Liver (tissue), 9 donors: ENCODE measurements around the gene MRAS. TPM values are rescaled to one million over a fixed set of nuclear protein-coding genes. Genes with fewer than 3 reads are reported as not detected.
"Not testable (repeated sequence)": the region's sequence is repeated elsewhere in the genome, so short reads cannot be mapped to it uniquely, and the experiment has no call there.

Experiments used
- DNase-seq: peaks from one replicate; pipeline ENCODE4 v3.0.0-alpha.2; 2017; ENCODE audit warnings: low spot score
- H3K27ac ChIP-seq, 2 donors: one replicate each; pipeline ENCODE4 v1.7.0; 2013; ENCODE audit warnings: inconsistent platforms in 2 of 2, low read length in 2 of 2, control low read depth in 1 of 2, low read depth in 1 of 2, mild to moderate bottlenecking in 1 of 2
- H3K27me3 ChIP-seq, 4 donors: one replicate each; pipeline versions ENCODE4 v1.6.1 to v1.7.0; 2013; ENCODE audit warnings: low read length in 3 of 4, inconsistent platforms in 1 of 4, mild to moderate bottlenecking in 1 of 4, moderate library complexity in 1 of 4; ENCODE audit not compliant: control insufficient read depth in 4 of 4, insufficient read depth in 4 of 4
- H3K36me3 ChIP-seq, 4 donors: one replicate each; pipeline versions ENCODE4 v1.6.1 to v1.7.0; 2013; ENCODE audit warnings: low read length in 3 of 4, mild to moderate bottlenecking in 3 of 4, low read depth in 1 of 4, moderate library complexity in 1 of 4; ENCODE audit not compliant: control insufficient read depth in 4 of 4, insufficient read depth in 3 of 4
- H3K4me1 ChIP-seq, 4 donors: one replicate each; pipeline versions ENCODE4 v1.6.1 to v1.7.0; 2013; ENCODE audit warnings: low read length in 3 of 4, mild to moderate bottlenecking in 3 of 4, moderate library complexity in 1 of 4; ENCODE audit not compliant: control insufficient read depth in 4 of 4, insufficient read depth in 4 of 4
- H3K4me3 ChIP-seq, 3 donors: one replicate each; pipeline versions ENCODE4 v1.6.1 to v1.7.0; 2013; ENCODE audit warnings: low read length in 3 of 3, control low read depth in 1 of 3, low read depth in 1 of 3, mild to moderate bottlenecking in 1 of 3
- H3K9ac ChIP-seq, 2 donors: one replicate each; pipeline ENCODE4 v1.7.0; 2013; ENCODE audit warnings: low read length in 2 of 2, mild to moderate bottlenecking in 2 of 2, moderate library complexity in 2 of 2, control low read depth in 1 of 2, low read depth in 1 of 2
- H3K9me3 ChIP-seq, 4 donors: one replicate each; pipeline versions ENCODE4 v1.6.1 to v1.7.0; 2013; ENCODE audit warnings: low read length in 3 of 4; ENCODE audit not compliant: control insufficient read depth in 4 of 4
- ATF3 ChIP-seq: IDR thresholded peaks from 2 replicates; pipeline ENCODE4 v1.6.1; 2016; ENCODE audit warnings: antibody characterized with exemption
- EGR1 ChIP-seq, 2 donors: IDR thresholded peaks; 2 replicates each; pipeline ENCODE4 v1.6.1; 2016 to 2018; ENCODE audit warnings: antibody characterized with exemption in 2 of 2, low read depth in 2 of 2
- FOXA1 ChIP-seq: IDR thresholded peaks from 2 replicates; pipeline ENCODE4 v1.6.1; 2016; ENCODE audit warnings: antibody characterized with exemption
- FOXA2 ChIP-seq: IDR thresholded peaks from 2 replicates; pipeline ENCODE4 v1.6.1; 2016; ENCODE audit warnings: antibody characterized with exemption
- GABPA ChIP-seq, 2 donors: IDR thresholded peaks in 1 of 2; conservative IDR thresholded peaks in 1 of 2; 2 replicates each; pipeline ENCODE4 v1.6.1; 2016; ENCODE audit warnings: antibody characterized with exemption in 2 of 2, mild to moderate bottlenecking in 1 of 2, moderate library complexity in 1 of 2
- HNF4A ChIP-seq, 2 donors: conservative IDR thresholded peaks; 2 replicates each; pipeline ENCODE4 v1.6.1; 2016; ENCODE audit warnings: antibody characterized with exemption in 2 of 2, mild to moderate bottlenecking in 2 of 2
- HNF4G ChIP-seq: IDR thresholded peaks from 2 replicates; pipeline ENCODE4 v1.6.1; 2016; ENCODE audit warnings: antibody characterized with exemption
- JUND ChIP-seq, 2 donors: IDR thresholded peaks; 2 replicates each; pipeline ENCODE4 v1.6.1; 2016; ENCODE audit warnings: antibody characterized with exemption in 2 of 2
- NR2F2 ChIP-seq: IDR thresholded peaks from 2 replicates; pipeline ENCODE4 v1.6.1; 2016; ENCODE audit warnings: antibody characterized with exemption
- RAD21 ChIP-seq, 2 donors: IDR thresholded peaks; 2 replicates each; pipeline ENCODE4 v1.6.1; 2016; ENCODE audit warnings: antibody characterized with exemption in 2 of 2, mild to moderate bottlenecking in 2 of 2
- RXRA ChIP-seq, 2 donors: IDR thresholded peaks; 2 replicates each; pipeline ENCODE4 v1.6.1; 2017 to 2018; ENCODE audit warnings: antibody characterized with exemption in 2 of 2, mild to moderate bottlenecking in 1 of 2
- SP1 ChIP-seq: IDR thresholded peaks from 2 replicates; pipeline ENCODE4 v1.6.1; 2018; ENCODE audit warnings: antibody characterized with exemption, mild to moderate bottlenecking
- TAF1 ChIP-seq: conservative IDR thresholded peaks from 2 replicates; pipeline ENCODE4 v1.6.1; 2016; ENCODE audit warnings: antibody characterized with exemption, mild to moderate bottlenecking
- YY1 ChIP-seq: IDR thresholded peaks from 2 replicates; pipeline ENCODE4 v1.6.1; 2016; ENCODE audit warnings: antibody characterized with exemption, mild to moderate bottlenecking
- WGBS: extraction: QIAGEN DNeasy Blood & Tissue Kit; methylation state at CpG from one replicate; pipeline ENCODE4 v1.1.7; 2013; 5-methylcytosine and 5-hydroxymethylcytosine counted together
- polyA plus RNA-seq, 2 donors: library from polyadenylated mRNA; stranded (reverse) in 1 of 2; unstranded in 1 of 2; fragments of 200-250 nt in 1 of 2; fragments of >200 nt in 1 of 2; fragmentation: Nextera tagmentation in 1 of 2; extraction: Ambion mirVana in 1 of 2; gene quantifications; one replicate each; pipeline versions ENCODE4 v1.2.1 to v1.2.3, GENCODE V29; 2013 to 2015
- total RNA-seq, 2 donors: library from RNA; depleted of rRNA; stranded (reverse); fragments of >200 nt; gene quantifications; one replicate each; pipeline ENCODE4 v1.2.3, GENCODE V29; 2014
- TF ChIP-seq, protein P1 (sequence below): IDR thresholded peaks from 2 replicates; pipeline ENCODE4 v1.6.1; 2016; ENCODE audit warnings: antibody characterized with exemption
- TF ChIP-seq, protein P2 (sequence below): IDR thresholded peaks from 2 replicates; pipeline ENCODE4 v1.6.1; 2016; ENCODE audit warnings: antibody characterized with exemption, mild to moderate bottlenecking
- TF ChIP-seq, protein P3 (sequence below): IDR thresholded peaks from 2 replicates; pipeline ENCODE4 v1.6.1; 2016; ENCODE audit warnings: antibody characterized with exemption
- TF ChIP-seq, protein P4 (sequence below): fragments of 150-350 bp; IDR thresholded peaks from 2 replicates; pipeline ENCODE4 v1.5.1; 2017; ENCODE audit warnings: improper control_type of control experiment, low read depth, low read length; ENCODE audit not compliant: missing input control
- donor health status: healthy.
- donor health status: healthy.
- donor health status: healthy.
- donor health status: healthy.
- donor health status: healthy.

MRAS gene
- total and polyA plus RNA-seq, 4 donors: 1.6 to 2.6 (median 1.9) TPM

GRCh38 chr3:138375447-138375846 lies 27.1 kb downstream of the MRAS start (continued):
- TF ChIP-seq RXRA (IDR thresholded peaks at IDR 0.05): no peak
- no peak for TF ChIP-seq SP1
- TF ChIP-seq YY1: no peak
- TF ChIP-seq FOXA2: no peak
- TF ChIP-seq NR2F2: no peak
- TF ChIP-seq HNF4A (conservative IDR thresholded peaks at IDR 0.05): no peak
- TF ChIP-seq, protein P1, sequence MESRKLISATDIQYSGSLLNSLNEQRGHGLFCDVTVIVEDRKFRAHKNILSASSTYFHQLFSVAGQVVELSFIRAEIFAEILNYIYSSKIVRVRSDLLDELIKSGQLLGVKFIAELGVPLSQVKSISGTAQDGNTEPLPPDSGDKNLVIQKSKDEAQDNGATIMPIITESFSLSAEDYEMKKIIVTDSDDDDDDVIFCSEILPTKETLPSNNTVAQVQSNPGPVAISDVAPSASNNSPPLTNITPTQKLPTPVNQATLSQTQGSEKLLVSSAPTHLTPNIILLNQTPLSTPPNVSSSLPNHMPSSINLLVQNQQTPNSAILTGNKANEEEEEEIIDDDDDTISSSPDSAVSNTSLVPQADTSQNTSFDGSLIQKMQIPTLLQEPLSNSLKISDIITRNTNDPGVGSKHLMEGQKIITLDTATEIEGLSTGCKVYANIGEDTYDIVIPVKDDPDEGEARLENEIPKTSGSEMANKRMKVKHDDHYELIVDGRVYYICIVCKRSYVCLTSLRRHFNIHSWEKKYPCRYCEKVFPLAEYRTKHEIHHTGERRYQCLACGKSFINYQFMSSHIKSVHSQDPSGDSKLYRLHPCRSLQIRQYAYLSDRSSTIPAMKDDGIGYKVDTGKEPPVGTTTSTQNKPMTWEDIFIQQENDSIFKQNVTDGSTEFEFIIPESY: no peak
- TF ChIP-seq JUND (IDR thresholded peaks at IDR 0.05): no peak

GRCh38 chr3:138376663-138377062 lies 28.3 kb downstream of the MRAS start:
- no peaks in the 10 kb centered on the region for H3K36me3 ChIP-seq
- 62% methylated on average over 2 of the region's 2 CpGs for WGBS
- no peak for TF ChIP-seq HNF4A (conservative IDR thresholded peaks at IDR 0.05)
- TF ChIP-seq RXRA (IDR thresholded peaks at IDR 0.05): no peak
- TF ChIP-seq ATF3: no peak
- TF ChIP-seq, protein P2, sequence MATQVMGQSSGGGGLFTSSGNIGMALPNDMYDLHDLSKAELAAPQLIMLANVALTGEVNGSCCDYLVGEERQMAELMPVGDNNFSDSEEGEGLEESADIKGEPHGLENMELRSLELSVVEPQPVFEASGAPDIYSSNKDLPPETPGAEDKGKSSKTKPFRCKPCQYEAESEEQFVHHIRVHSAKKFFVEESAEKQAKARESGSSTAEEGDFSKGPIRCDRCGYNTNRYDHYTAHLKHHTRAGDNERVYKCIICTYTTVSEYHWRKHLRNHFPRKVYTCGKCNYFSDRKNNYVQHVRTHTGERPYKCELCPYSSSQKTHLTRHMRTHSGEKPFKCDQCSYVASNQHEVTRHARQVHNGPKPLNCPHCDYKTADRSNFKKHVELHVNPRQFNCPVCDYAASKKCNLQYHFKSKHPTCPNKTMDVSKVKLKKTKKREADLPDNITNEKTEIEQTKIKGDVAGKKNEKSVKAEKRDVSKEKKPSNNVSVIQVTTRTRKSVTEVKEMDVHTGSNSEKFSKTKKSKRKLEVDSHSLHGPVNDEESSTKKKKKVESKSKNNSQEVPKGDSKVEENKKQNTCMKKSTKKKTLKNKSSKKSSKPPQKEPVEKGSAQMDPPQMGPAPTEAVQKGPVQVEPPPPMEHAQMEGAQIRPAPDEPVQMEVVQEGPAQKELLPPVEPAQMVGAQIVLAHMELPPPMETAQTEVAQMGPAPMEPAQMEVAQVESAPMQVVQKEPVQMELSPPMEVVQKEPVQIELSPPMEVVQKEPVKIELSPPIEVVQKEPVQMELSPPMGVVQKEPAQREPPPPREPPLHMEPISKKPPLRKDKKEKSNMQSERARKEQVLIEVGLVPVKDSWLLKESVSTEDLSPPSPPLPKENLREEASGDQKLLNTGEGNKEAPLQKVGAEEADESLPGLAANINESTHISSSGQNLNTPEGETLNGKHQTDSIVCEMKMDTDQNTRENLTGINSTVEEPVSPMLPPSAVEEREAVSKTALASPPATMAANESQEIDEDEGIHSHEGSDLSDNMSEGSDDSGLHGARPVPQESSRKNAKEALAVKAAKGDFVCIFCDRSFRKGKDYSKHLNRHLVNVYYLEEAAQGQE: no peak
- TF ChIP-seq, protein P3, sequence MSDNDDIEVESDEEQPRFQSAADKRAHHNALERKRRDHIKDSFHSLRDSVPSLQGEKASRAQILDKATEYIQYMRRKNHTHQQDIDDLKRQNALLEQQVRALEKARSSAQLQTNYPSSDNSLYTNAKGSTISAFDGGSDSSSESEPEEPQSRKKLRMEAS: no peak
- TF ChIP-seq RAD21 (IDR thresholded peaks at IDR 0.05): no peak
- no peak for TF ChIP-seq FOXA1
- TF ChIP-seq JUND (IDR thresholded peaks at IDR 0.05): no peak
- TF ChIP-seq GABPA (IDR thresholded peaks at IDR 0.05 in 1 of 2, conservative IDR thresholded peaks at IDR 0.05 in 1 of 2): no peak
- TF ChIP-seq EGR1 (IDR thresholded peaks at IDR 0.05; ENCODE audit: low read depth in 2 of 2): no peak
- no peak for TF ChIP-seq TAF1
- TF ChIP-seq, protein P4, sequence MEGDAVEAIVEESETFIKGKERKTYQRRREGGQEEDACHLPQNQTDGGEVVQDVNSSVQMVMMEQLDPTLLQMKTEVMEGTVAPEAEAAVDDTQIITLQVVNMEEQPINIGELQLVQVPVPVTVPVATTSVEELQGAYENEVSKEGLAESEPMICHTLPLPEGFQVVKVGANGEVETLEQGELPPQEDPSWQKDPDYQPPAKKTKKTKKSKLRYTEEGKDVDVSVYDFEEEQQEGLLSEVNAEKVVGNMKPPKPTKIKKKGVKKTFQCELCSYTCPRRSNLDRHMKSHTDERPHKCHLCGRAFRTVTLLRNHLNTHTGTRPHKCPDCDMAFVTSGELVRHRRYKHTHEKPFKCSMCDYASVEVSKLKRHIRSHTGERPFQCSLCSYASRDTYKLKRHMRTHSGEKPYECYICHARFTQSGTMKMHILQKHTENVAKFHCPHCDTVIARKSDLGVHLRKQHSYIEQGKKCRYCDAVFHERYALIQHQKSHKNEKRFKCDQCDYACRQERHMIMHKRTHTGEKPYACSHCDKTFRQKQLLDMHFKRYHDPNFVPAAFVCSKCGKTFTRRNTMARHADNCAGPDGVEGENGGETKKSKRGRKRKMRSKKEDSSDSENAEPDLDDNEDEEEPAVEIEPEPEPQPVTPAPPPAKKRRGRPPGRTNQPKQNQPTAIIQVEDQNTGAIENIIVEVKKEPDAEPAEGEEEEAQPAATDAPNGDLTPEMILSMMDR: no peak
- TF ChIP-seq, protein P1: no peak
- no peak for TF ChIP-seq FOXA2
- TF ChIP-seq NR2F2: no peak
- no peak for TF ChIP-seq YY1
- TF ChIP-seq HNF4G: no peak
- no peak for TF ChIP-seq SP1
- no peak overlapping the region for H3K9ac ChIP-seq
- H3K4me3 ChIP-seq: no peak overlapping the region
- no peaks in the 10 kb centered on the region for H3K27me3 ChIP-seq
- H3K9me3 ChIP-seq: no peaks in the 10 kb centered on the region
- peaks cover 0 to 2% (median 1%) of the 10 kb centered on the region in 4 donors for H3K4me1 ChIP-seq
- DNase-seq: no peak
- no peak overlapping the region for H3K27ac ChIP-seq

DNA sequence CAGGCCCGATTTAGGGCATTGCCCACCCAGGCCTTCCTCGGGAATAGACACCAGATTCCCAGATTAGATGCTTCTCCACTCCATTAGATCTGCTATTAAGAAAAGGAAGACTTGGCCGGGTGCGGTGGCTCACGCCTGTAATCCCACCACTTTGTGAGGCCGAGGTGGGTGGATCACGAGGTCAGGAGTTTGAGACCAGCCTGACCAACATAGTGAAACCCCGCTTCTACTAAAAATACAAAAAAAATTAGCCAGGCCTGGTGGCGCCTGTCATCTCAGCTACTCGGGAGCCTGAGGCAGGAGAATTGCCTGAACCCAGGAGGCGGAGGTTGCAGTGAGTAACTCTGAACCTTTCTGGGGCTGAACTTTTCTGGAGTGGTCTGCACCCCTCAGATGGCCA lies 28.8 kb downstream of the MRAS start:
- not testable (repeated sequence) for H3K36me3 ChIP-seq, H3K27ac ChIP-seq, H3K27me3 ChIP-seq, DNase-seq, H3K9me3 ChIP-seq, H3K4me3 ChIP-seq, H3K9ac ChIP-seq, H3K4me1 ChIP-seq
- WGBS: 96% methylated on average over 11 of the region's 11 CpGs
